GM23338 (cell line): ENCODE measurements around the gene RXRB. TPM values are rescaled to one million over a fixed set of nuclear protein-coding genes. Genes with fewer than 3 reads are reported as not detected.

Experiments
- ATAC-seq: fragments of 200-7000 bp; cut with Tn5 transposase; 3 replicates; pipeline ENCODE4 v1.9.1; 2020
- DNase-seq: peaks from one replicate; pipeline ENCODE4 v3.0.0-alpha.2; 2015; ENCODE audit warnings: low spot score
- H2AFZ ChIP-seq: fragments of 200-600 bp; sonication (generic); 2 replicates; pipeline ENCODE4 v1.8.0; 2016; ENCODE audit warnings: antibody characterized with exemption, mild to moderate bottlenecking, moderate library complexity
- H3F3A ChIP-seq: fragments of 200-600 bp; sonication (generic); replicated peaks from 2 replicates; pipeline ENCODE4 v1.8.0; 2017; ENCODE audit warnings: antibody characterized with exemption, mixed run types, low read depth
- H3K27ac ChIP-seq: fragments of 200-600 bp; sonication (generic); 2 replicates; pipeline ENCODE4 v1.6.1; 2016; ENCODE audit warnings: low read depth
- H3K27me3 ChIP-seq: fragments of 200-600 bp; sonication (generic); 2 replicates; pipeline ENCODE4 v1.8.0; 2016; ENCODE audit warnings: mild to moderate bottlenecking, mixed run types, moderate library complexity; ENCODE audit not compliant: insufficient read depth
- H3K36me3 ChIP-seq: fragments of 200-600 bp; sonication (generic); 2 replicates; pipeline ENCODE4 v1.8.0; 2016; ENCODE audit warnings: mild to moderate bottlenecking; ENCODE audit not compliant: insufficient read depth
- H3K4me1 ChIP-seq: fragments of 200-600 bp; sonication (generic); 2 replicates; pipeline ENCODE4 v1.8.0; 2016; ENCODE audit warnings: mild to moderate bottlenecking, moderate library complexity; ENCODE audit not compliant: insufficient read depth
- H3K4me2 ChIP-seq: fragments of 200-600 bp; sonication (generic); 2 replicates; pipeline ENCODE4 v1.7.1; 2017; ENCODE audit warnings: mixed run types
- H3K4me3 ChIP-seq: fragments of 200-600 bp; sonication (generic); 2 replicates; pipeline ENCODE4 v1.6.1; 2016; ENCODE audit warnings: mixed run types
- H3K79me2 ChIP-seq: fragments of 200-600 bp; sonication (generic); replicated peaks from 2 replicates; pipeline ENCODE4 v1.8.0; 2017; ENCODE audit warnings: mild to moderate bottlenecking; ENCODE audit not compliant: insufficient read depth
- H3K9me2 ChIP-seq: fragments of 200-600 bp; sonication (generic); 2 replicates; pipeline ENCODE4 v1.8.0; 2017; ENCODE audit not compliant: insufficient read depth
- H4K20me1 ChIP-seq: fragments of 200-600 bp; sonication (generic); replicated peaks from 2 replicates; pipeline ENCODE4 v1.8.0; 2017; ENCODE audit warnings: mild to moderate bottlenecking; ENCODE audit not compliant: insufficient read depth
- H3K27ac Mint-ChIP-seq: 2 replicates; pipeline ENCODE4 v1.8.0; 2020; ENCODE audit warnings: inconsistent platforms, mild to moderate bottlenecking, moderate library complexity, mixed read lengths
- H3K27me3 Mint-ChIP-seq: 3 replicates; pipeline ENCODE4 v1.8.0; 2022; ENCODE audit warnings: low read depth, mild to moderate bottlenecking, moderate library complexity, mixed read lengths, inconsistent platforms; ENCODE audit not compliant: insufficient read depth, poor library complexity
- H3K36me3 Mint-ChIP-seq: 3 replicates; pipeline ENCODE4 v1.8.0; 2021; ENCODE audit warnings: low read depth, mild to moderate bottlenecking, inconsistent platforms, moderate library complexity, mixed read lengths
- H3K4me1 Mint-ChIP-seq: 3 replicates; pipeline ENCODE4 v1.8.0; 2020; ENCODE audit warnings: mild to moderate bottlenecking, inconsistent platforms, mixed read lengths
- H3K4me3 Mint-ChIP-seq: 3 replicates; pipeline ENCODE4 v1.8.0; 2021; ENCODE audit warnings: moderate library complexity, mild to moderate bottlenecking, inconsistent platforms, mixed read lengths
- H3K9me3 Mint-ChIP-seq: 3 replicates; pipeline ENCODE4 v1.8.0; 2020; ENCODE audit warnings: moderate library complexity, mild to moderate bottlenecking, inconsistent platforms, mixed read lengths
- CREB1 ChIP-seq: fragments of 250-450 bp; sonication (Bioruptor Pico); IDR thresholded peaks from 2 replicates; pipeline ENCODE4 v1.5.0; 2020; ENCODE audit warnings: low read depth, mild to moderate bottlenecking, moderate library complexity
- ETS1 ChIP-seq: IDR thresholded peaks from 2 replicates; pipeline ENCODE4 v1.6.1; 2016; ENCODE audit warnings: antibody characterized with exemption
- NANOG ChIP-seq: IDR thresholded peaks from 2 replicates; pipeline ENCODE4 v1.6.1; 2016; ENCODE audit warnings: antibody characterized with exemption, borderline replicate concordance
- STAT1 ChIP-seq: IDR thresholded peaks from one replicate; pipeline ENCODE4 v1.6.1; 2016; ENCODE audit warnings: antibody characterized with exemption; ENCODE audit not compliant: unreplicated experiment
- ZNF331 ChIP-seq: fragments of 250-450 bp; sonication (Bioruptor Pico); IDR thresholded peaks from 2 replicates; pipeline ENCODE4 v1.5.0; 2020; ENCODE audit warnings: low read depth, mild to moderate bottlenecking, moderate library complexity
- polyA plus RNA-seq: library from polyadenylated mRNA; unstranded; fragments of >200 nt; fragmentation: Nextera tagmentation; extraction: Ambion mirVana; gene quantifications from 2 replicates; pipeline ENCODE4 v1.2.1, GENCODE V29; 2016
- total RNA-seq: library from RNA; depleted of rRNA; stranded (reverse); fragments of >200 nt; shearing (Covaris generic); gene quantifications from 2 replicates; pipeline ENCODE4 v1.2.3, GENCODE V29; 2014
- TF ChIP-seq, protein P1 (sequence below): fragments of 250-450 bp; sonication (Bioruptor Pico); IDR thresholded peaks from 2 replicates; pipeline ENCODE4 v1.5.0; 2020; ENCODE audit warnings: mild to moderate bottlenecking, moderate library complexity

The RXRB gene
- total and polyA plus RNA-seq, 2 experiments from 2014 or later, result 6.9 to 11.6 TPM

DNA sequence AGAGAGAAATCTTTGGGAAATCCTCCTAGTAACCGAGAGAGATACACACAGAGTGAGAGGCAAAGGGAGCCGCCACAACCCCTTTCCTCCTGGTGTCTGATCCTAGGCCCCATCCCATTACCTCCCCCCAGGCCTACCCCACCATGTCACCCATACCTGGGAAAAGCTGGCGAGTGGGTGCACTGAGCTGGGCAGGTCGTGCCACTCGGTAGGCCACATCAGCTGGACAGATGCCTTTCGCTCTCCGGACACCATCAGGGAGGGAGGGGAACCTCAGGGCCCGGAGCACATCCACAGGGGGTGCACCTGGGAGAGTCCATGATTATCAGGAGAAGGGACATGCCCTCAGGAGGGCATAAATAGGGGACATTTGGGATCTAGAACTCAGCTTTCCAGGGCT, 11.3 kb downstream of the RXRB start:
- peaks cover 20% of the 10 kb centered on the region for H3K4me1 Mint-ChIP-seq
- no peak overlapping the region for H3K27ac Mint-ChIP-seq
- no peak for DNase-seq
- Histone ChIP-seq H3K4me2 (no peak overlapping the region), H3K9me2 (0 out of 2 replicates have a peak, but pooled peaks cover 3% of the 10 kb centered on the region), H4K20me1 (no peaks in the 10 kb centered on the region), H2AFZ (no peak overlapping the region), H3K4me3 (no peak overlapping the region), H3K27me3 (peaks cover 27% of the 10 kb centered on the region), H3K36me3 (no peaks in the 10 kb centered on the region), H3F3A (no peaks in the 10 kb centered on the region), H3K4me1 (peaks cover 11% of the 10 kb centered on the region), H3K27ac (no peak overlapping the region), H3K79me2 (no peaks in the 10 kb centered on the region)
- H3K4me3 Mint-ChIP-seq, result no peak overlapping the region
- H3K36me3 Mint-ChIP-seq, result no peaks in the 10 kb centered on the region; the same call in 2 of the 3 replicates
- peaks cover 25% of the 10 kb centered on the region for H3K27me3 Mint-ChIP-seq
- H3K9me3 Mint-ChIP-seq, result no peaks in the 10 kb centered on the region
- no peak for TF ChIP-seq STAT1
- TF ChIP-seq ETS1, result no peak
- TF ChIP-seq CREB1 (CRISPR knock-in tag), result no peak
- no peak for TF ChIP-seq NANOG
- TF ChIP-seq ZNF331 (CRISPR knock-in tag), result no peak
- no peak for ATAC-seq

DNA sequence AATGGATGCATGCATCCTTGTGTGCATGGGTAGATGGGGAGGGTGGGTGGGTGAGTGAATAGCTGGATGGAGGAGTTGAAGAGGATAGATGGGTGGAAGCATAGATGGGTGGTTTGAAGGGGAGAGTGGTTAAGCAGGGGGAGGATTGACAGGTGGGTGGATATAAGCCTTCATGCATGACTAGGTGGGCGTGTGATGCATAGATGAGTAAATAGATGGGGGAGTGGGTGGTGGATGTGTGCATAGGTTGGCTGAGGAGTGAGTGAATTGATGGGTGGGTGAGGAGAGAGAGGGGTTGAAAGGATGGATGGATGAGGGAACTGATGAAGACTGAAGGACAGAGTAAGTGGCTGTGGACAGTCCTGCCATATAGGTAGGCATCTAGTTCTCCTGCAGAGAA, 12.7 kb downstream of the RXRB start:
- Mint-ChIP-seq H3K4me1 (peaks cover 25% of the 10 kb centered on the region), H3K4me3 (no peak overlapping the region), H3K27ac (no peak overlapping the region), H3K9me3 (no peaks in the 10 kb centered on the region), H3K36me3 (no peaks in the 10 kb centered on the region; the same call in 2 of the 3 replicates), H3K27me3 (peaks cover 19% of the 10 kb centered on the region)
- no peaks in the 10 kb centered on the region for H4K20me1 ChIP-seq
- H3K79me2 ChIP-seq, result no peaks in the 10 kb centered on the region
- no peak for ATAC-seq
- no peak overlapping the region for H3K4me2 ChIP-seq
- TF ChIP-seq STAT1, result no peak
- TF ChIP-seq NANOG, result no peak
- TF ChIP-seq ZNF331 (CRISPR knock-in tag), result no peak
- no peak for TF ChIP-seq CREB1 (CRISPR knock-in tag)
- TF ChIP-seq, protein P1, sequence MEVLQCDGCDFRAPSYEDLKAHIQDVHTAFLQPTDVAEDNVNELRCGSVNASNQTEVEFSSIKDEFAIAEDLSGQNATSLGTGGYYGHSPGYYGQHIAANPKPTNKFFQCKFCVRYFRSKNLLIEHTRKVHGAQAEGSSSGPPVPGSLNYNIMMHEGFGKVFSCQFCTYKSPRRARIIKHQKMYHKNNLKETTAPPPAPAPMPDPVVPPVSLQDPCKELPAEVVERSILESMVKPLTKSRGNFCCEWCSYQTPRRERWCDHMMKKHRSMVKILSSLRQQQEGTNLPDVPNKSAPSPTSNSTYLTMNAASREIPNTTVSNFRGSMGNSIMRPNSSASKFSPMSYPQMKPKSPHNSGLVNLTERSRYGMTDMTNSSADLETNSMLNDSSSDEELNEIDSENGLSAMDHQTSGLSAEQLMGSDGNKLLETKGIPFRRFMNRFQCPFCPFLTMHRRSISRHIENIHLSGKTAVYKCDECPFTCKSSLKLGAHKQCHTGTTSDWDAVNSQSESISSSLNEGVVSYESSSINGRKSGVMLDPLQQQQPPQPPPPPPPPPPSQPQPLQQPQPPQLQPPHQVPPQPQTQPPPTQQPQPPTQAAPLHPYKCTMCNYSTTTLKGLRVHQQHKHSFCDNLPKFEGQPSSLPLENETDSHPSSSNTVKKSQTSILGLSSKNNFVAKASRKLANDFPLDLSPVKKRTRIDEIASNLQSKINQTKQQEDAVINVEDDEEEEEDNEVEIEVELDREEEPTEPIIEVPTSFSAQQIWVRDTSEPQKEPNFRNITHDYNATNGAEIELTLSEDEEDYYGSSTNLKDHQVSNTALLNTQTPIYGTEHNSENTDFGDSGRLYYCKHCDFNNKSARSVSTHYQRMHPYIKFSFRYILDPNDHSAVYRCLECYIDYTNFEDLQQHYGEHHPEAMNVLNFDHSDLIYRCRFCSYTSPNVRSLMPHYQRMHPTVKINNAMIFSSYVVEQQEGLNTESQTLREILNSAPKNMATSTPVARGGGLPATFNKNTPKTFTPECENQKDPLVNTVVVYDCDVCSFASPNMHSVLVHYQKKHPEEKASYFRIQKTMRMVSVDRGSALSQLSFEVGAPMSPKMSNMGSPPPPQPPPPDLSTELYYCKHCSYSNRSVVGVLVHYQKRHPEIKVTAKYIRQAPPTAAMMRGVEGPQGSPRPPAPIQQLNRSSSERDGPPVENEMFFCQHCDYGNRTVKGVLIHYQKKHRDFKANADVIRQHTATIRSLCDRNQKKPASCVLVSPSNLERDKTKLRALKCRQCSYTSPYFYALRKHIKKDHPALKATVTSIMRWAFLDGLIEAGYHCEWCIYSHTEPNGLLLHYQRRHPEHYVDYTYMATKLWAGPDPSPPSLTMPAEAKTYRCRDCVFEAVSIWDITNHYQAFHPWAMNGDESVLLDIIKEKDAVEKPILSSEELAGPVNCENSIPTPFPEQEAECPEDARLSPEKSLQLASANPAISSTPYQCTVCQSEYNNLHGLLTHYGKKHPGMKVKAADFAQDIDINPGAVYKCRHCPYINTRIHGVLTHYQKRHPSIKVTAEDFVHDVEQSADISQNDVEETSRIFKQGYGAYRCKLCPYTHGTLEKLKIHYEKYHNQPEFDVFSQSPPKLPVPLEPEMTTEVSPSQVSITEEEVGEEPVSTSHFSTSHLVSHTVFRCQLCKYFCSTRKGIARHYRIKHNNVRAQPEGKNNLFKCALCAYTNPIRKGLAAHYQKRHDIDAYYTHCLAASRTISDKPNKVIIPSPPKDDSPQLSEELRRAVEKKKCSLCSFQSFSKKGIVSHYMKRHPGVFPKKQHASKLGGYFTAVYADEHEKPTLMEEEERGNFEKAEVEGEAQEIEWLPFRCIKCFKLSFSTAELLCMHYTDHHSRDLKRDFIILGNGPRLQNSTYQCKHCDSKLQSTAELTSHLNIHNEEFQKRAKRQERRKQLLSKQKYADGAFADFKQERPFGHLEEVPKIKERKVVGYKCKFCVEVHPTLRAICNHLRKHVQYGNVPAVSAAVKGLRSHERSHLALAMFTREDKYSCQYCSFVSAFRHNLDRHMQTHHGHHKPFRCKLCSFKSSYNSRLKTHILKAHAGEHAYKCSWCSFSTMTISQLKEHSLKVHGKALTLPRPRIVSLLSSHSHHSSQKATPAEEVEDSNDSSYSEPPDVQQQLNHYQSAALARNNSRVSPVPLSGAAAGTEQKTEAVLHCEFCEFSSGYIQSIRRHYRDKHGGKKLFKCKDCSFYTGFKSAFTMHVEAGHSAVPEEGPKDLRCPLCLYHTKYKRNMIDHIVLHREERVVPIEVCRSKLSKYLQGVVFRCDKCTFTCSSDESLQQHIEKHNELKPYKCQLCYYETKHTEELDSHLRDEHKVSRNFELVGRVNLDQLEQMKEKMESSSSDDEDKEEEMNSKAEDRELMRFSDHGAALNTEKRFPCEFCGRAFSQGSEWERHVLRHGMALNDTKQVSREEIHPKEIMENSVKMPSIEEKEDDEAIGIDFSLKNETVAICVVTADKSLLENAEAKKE (CRISPR knock-in tag), result no peak
- H3K27ac ChIP-seq, result no peak overlapping the region
- no peak overlapping the region for H2AFZ ChIP-seq
- no peak overlapping the region for H3K4me3 ChIP-seq
- no peak for DNase-seq
- H3K27me3 ChIP-seq, result peaks cover 25% of the 10 kb centered on the region
- no peaks in the 10 kb centered on the region for H3K36me3 ChIP-seq
- peaks cover 11% of the 10 kb centered on the region for H3K4me1 ChIP-seq
- peaks cover 14% of the 10 kb centered on the region; the same call in 1 of the 2 replicates for H3K9me2 ChIP-seq
- no peaks in the 10 kb centered on the region for H3F3A ChIP-seq
